Esophagus muscularis mucosa (tissue), 4 donors: ENCODE measurements around the gene RAD51B.

ENCODE experiments used
- CTCF ChIP-seq, 3 experiments: fragments of 200-600 bp in 2 of 3; fragments of 450-650 bp in 1 of 3; sonication (generic) in 2 of 3; IDR thresholded peaks; one replicate each; pipeline ENCODE4 v1.5.1; 2017 to 2019; ENCODE audit warnings: antibody characterized with exemption in 3 of 3, mild to moderate bottlenecking in 2 of 3, moderate library complexity in 1 of 3
- EP300 ChIP-seq: sonication (generic); formaldehyde crosslinking; IDR thresholded peaks from one replicate; pipeline ENCODE4 v1.6.1; 2017; ENCODE audit warnings: antibody characterized with exemption
- POLR2AphosphoS5 ChIP-seq, 2 donors: sonication (generic); formaldehyde crosslinking; IDR thresholded peaks; one replicate each; pipeline ENCODE4 v1.6.1; 2017; ENCODE audit warnings: antibody characterized with exemption in 2 of 2

- TF ChIP-seq CTCF (IDR thresholded peaks at IDR 0.05) = no peak
- no peak for TF ChIP-seq EP300
- no peak for TF ChIP-seq POLR2AphosphoS5 (IDR thresholded peaks at IDR 0.05)
These were observed 489.3 kb downstream of the RAD51B start for GRCh38 chr14:68308726-68309520.
